Duodenal mucosa (tissue), 2 donors: ENCODE measurements around the gene FARSB.

Experiments used
- H3K27ac ChIP-seq: one replicate; pipeline ENCODE4 v1.7.0; 2013; ENCODE audit warnings: low read depth, low read length
- H3K27me3 ChIP-seq, 2 donors: one replicate each; pipeline ENCODE4 v1.7.0; 2013; ENCODE audit warnings: low read length in 2 of 2, control low read depth in 1 of 2; ENCODE audit not compliant: insufficient read depth in 2 of 2, control insufficient read depth in 1 of 2
- H3K36me3 ChIP-seq, 2 donors: one replicate each; pipeline ENCODE4 v1.7.0; 2013; ENCODE audit warnings: low read length in 2 of 2, control low read depth in 1 of 2; ENCODE audit not compliant: insufficient read depth in 2 of 2, control insufficient read depth in 1 of 2
- H3K4me1 ChIP-seq, 2 donors: one replicate each; pipeline ENCODE4 v1.7.0; 2013; ENCODE audit warnings: low read length in 2 of 2, control low read depth in 1 of 2; ENCODE audit not compliant: insufficient read depth in 2 of 2, control insufficient read depth in 1 of 2
- H3K4me3 ChIP-seq, 2 donors: one replicate each; pipeline ENCODE4 v1.7.0; 2013; ENCODE audit warnings: low read length in 2 of 2, low read depth in 1 of 2
- H3K9ac ChIP-seq, 2 donors: one replicate each; pipeline ENCODE4 v1.7.0; 2013; ENCODE audit warnings: low read length in 2 of 2, low read depth in 1 of 2
- H3K9me3 ChIP-seq, 2 donors: one replicate each; pipeline ENCODE4 v1.7.0; 2013; ENCODE audit warnings: low read length in 2 of 2, control low read depth in 1 of 2; ENCODE audit not compliant: control insufficient read depth in 1 of 2

Gene FARSB

DNA sequence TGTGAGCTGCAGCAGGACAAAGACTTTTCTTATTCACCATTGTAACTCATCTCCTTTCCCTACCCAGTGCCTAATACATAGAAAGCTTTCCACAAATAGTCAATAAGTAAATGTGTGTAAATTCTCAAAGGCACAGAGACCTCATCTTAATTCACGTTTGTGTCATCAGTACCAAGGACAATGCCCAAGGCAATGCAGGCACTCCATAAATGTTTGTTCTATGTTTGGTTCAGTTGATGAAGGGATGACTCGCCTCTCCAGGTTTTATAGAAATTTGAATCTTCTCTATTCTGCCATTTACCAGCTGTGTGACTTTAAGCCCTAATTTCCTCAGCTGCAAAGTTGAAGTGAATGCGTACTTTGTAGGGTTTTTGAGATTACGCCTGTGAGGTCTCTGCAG lies 13.5 kb upstream of the FARSB start:
- Histone ChIP-seq H3K4me1 (peaks cover 5 to 9% of the 10 kb centered on the region in 2 donors), H3K4me3 (no peak overlapping the region), H3K36me3 (no peaks in the 10 kb centered on the region), H3K27ac (no peak overlapping the region), H3K9ac (no peak overlapping the region), H3K27me3 (peaks cover 7 to 9% of the 10 kb centered on the region in 2 donors), H3K9me3 (peaks cover 0 to 2% of the 10 kb centered on the region in 2 donors)

DNA sequence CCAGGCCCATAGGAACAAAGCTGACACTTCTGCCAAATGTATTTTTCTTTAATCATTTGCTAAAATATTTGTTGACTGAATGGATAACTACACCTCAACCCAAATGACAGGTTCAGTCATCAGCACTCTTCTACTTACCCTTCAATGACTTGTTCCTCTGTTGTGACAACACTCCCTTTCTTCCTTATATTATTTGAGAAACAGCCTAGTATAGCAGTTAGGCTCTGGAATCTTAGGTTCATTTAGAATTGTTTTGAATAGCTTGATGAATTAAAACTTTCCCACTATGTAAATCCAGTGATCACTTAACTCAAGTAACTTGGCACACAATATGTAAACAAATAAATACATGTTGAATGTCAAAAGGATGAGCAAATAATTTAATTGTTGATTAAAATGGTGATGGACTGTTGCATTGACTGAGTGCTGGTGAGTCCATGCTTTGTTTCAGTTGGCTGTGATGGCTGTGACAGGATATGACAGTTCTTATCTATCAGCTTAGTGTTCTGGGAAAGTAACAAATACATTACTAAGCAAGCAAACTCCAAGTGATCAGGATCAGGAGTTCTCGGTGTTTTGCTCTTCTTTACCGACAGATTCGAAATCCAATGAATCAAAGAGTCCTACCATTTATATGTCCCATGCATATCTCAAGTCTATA lies 12.7 kb upstream of the FARSB start:
- Histone ChIP-seq H3K36me3 (no peaks in the 10 kb centered on the region), H3K27me3 (peaks cover 4 to 8% of the 10 kb centered on the region in 2 donors), H3K4me1 (peaks cover 6 to 12% of the 10 kb centered on the region in 2 donors), H3K27ac (no peak overlapping the region), H3K9ac (no peak overlapping the region), H3K9me3 (peaks cover 0 to 2% of the 10 kb centered on the region in 2 donors), H3K4me3 (no peak overlapping the region)

DNA sequence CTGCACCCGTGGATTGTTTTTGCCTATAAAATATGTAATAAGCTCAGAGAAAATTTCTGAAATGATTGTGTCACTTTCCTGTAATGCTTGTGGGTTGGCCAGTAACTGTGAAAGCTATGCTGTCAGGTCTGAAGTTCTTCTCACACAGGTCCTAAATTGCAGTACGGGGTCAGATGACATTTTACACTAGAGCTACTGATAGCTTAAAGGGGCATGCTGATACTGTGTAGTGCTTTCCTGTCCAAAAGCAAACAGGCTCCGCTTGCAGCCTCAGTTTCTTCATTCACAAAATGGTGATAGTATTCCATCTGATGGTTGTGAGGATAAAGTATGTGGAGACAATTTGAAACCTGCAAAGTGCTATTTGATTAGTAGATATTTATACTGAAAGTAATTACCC lies 7.6 kb upstream of the FARSB start:
- Histone ChIP-seq H3K4me1 (peaks cover 3 to 6% of the 10 kb centered on the region in 2 donors), H3K9ac (no peak overlapping the region), H3K36me3 (no peaks in the 10 kb centered on the region), H3K27ac (no peak overlapping the region), H3K27me3 (no peaks in the 10 kb centered on the region), H3K9me3 (peaks cover 0 to 2% of the 10 kb centered on the region in 2 donors), H3K4me3 (peak overlapping the region in 1 of 2 donors; percentile 13)

DNA sequence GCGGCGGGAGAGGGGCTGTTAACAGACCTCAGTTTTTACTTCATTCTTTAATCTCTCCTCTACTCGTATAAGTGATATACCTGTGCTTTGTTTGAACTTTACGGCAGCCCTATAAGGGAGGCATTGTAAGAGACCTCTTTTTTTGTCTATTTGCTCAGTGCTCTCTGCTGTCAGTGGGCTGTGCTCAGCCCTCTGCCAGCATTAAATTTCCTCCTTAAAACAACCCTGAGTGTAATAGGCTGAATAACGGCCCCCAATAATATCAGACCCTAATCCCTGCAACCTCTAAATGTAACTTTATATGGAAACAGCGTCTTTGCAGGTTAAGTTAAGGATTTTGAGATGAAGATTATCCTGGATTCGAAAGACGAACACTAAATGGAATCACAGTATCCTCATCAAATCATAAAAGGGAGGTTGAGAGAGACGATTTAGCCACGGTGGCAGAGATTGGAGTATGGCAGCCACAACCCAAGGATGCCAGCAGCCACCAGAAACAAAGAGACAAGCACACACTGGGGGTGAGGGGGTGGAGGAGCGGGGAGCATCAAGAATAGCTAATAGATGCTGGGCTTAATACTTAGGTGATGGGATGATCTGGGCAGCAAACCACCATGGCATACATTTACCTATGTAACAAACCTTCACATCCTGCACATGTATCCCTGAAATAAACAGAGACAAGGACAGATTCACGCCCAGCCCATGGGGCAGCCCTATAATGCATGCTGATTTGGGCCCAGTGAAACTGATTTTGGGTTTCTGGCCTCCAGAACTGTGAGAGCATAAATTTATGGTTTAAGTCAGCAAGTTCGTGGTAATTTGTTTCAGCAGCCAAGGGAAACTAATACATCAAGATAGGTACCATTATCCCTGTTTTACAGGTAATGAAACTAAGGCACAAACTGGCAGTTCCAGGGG lies 894 bp upstream of the FARSB start:
- H3K4me3 ChIP-seq: peak overlapping the region; percentile 94 to 99

DNA sequence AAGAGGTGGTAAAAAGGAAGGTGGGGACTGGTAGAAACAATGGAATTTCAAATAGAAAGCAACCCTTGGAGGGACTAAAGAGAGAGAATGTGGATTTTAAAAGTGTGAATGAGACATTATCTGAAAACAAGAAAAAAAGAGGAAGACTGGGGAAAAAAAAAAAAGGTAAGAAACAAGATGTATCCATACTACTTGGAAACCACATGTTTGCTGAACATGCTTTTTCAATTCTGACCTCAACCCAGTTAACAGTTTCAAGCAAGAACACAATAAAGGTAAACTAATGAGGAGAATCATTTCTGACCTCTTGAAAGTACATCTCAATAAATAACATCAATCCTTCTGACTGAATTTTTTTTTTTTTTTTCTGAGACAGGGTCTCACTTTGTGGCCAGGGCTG lies 2.6 kb downstream of the FARSB start:
- peak overlapping the region in 1 of 2 donors; percentile 4 for H3K9ac ChIP-seq
- H3K9me3 ChIP-seq: no peaks in the 10 kb centered on the region
- peaks cover 2 to 3% of the 10 kb centered on the region in 2 donors for H3K36me3 ChIP-seq
- H3K4me1 ChIP-seq: peaks cover 48 to 58% of the 10 kb centered on the region in 2 donors
- H3K27me3 ChIP-seq: no peaks in the 10 kb centered on the region
- no peak overlapping the region for H3K27ac ChIP-seq
- peak overlapping the region in 1 of 2 donors; percentile 11 for H3K4me3 ChIP-seq

More for the DNA sequence above, 894 bp upstream of the FARSB start:
- H3K36me3 ChIP-seq: no peaks in the 10 kb centered on the region
- no peaks in the 10 kb centered on the region for H3K9me3 ChIP-seq
- peak overlapping the region; percentile 8 to 81 for H3K9ac ChIP-seq
- no peak overlapping the region for H3K27ac ChIP-seq
- H3K27me3 ChIP-seq: no peaks in the 10 kb centered on the region
- H3K4me1 ChIP-seq: peaks cover 29 to 37% of the 10 kb centered on the region in 2 donors

DNA sequence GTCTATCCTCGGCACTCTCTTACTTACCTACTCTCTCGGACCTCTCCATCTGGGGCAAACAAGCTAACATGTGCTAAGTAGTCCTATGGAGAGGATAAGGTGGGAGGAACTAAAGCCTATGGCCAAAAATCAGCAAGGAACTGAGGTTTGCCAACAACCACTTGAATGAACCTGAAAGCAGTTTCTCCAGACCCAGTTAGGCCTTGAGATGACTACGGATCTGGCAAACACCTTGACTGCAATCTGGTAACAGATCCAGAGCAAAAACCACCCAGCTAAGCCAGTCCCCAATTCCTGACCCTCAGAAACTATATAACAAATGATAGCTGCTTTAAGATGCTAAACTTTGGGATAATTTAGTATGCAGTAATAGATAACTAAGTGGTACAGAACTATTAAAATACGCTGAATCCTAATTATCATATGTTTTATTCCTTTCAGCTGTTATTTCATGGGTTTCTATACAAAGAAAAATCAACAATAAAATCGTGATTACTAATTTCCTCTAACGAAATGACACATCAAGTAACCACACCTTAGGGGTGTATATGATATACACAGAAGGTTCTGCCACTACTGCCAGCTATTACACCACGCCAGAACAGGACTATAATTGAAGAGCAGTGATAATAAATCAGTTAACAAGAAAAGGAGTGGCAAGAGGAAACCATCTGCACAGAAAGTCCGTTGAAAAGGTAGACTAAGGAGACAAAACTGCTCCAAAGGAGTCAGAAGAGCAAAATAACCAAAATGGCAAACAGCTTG lies 3.2 kb downstream of the FARSB start:
- H3K4me3 ChIP-seq: peak overlapping the region in 1 of 2 donors; percentile 11
- peaks cover 6 to 8% of the 10 kb centered on the region in 2 donors for H3K36me3 ChIP-seq
- H3K9ac ChIP-seq: peak overlapping the region; percentile 4 to 36
- H3K9me3 ChIP-seq: no peaks in the 10 kb centered on the region
- peaks cover 48 to 58% of the 10 kb centered on the region in 2 donors for H3K4me1 ChIP-seq
- no peak overlapping the region for H3K27ac ChIP-seq
- H3K27me3 ChIP-seq: no peaks in the 10 kb centered on the region

DNA sequence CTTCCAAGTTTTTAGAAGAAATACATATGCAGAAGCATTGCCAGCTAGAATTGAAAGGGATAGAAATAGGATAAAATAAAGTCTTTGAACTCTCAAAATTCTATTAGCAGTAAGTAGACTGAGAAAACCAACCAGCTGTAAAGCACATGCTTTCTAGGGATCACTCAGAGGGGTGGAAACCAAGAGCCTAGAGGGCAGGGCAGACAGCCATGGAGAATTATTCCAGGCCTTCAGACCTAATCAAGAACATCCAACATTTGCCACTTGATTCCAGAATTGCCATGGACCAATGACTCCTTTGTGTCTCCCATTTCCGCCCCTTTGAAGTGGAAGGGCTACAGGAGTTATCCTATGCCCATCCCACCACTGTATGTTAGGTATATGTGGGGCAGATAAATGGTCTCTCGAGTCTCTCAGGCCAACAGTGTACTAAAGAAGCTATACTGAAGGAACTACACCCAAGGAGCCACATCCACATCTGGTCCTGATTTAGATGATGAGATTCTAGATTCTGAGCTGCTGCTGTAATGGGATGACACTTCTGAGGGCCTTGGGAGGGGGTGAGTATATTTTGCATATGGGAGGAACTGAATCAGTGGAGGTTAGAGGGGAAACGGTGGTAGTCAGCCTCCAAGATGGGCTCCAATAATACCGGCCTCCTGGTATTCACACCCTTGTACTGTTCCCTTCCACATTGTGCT lies 4.0 kb downstream of the FARSB start:
- Histone ChIP-seq H3K9ac (no peak overlapping the region), H3K27me3 (no peaks in the 10 kb centered on the region), H3K9me3 (no peaks in the 10 kb centered on the region), H3K4me1 (peaks cover 48 to 55% of the 10 kb centered on the region in 2 donors), H3K4me3 (no peak overlapping the region), H3K27ac (no peak overlapping the region), H3K36me3 (peaks cover 10 to 13% of the 10 kb centered on the region in 2 donors)

DNA sequence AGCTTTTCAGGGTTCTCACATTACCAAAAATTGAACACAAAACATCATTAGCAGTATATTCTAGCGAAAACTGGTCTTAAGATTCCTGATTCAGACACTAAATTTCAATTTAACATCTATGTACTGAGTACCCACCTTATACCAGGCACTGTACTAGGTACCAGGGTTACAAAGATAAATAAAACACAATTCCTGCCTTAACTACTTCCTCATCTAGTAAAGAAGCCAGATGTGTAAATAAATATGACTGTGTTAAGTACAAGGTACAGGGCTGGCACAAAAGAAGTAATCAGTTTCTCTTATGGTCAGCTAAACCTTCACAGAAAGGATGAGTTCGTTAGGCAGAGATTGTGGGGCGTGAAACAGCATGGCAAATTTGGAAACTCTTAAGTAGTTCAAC lies 6.1 kb downstream of the FARSB start:
- Histone ChIP-seq H3K36me3 (peaks cover 10 to 24% of the 10 kb centered on the region in 2 donors), H3K9me3 (no peaks in the 10 kb centered on the region), H3K9ac (no peak overlapping the region), H3K27ac (no peak overlapping the region), H3K4me1 (peaks cover 36 to 51% of the 10 kb centered on the region in 2 donors), H3K27me3 (no peaks in the 10 kb centered on the region), H3K4me3 (no peak overlapping the region)

DNA sequence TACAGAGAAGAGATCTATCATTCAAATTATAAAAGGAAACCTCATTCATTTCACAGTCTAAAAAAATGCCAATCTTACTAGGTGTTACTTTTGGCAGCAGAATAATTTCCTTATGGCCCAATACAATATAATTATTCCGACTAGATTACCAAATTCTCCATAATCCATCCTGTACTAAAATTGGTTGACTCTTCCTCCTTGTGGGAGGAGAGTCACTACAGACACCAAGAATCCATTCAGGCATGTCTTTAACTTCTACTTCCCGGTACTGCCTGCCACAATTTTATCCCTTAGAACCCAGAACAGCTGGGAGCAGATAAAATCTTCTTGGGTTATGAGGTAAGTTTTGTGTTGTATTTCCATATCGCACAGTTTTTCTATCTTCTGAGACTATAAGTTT lies 9.9 kb downstream of the FARSB start:
- H3K36me3 ChIP-seq: peaks cover 19 to 46% of the 10 kb centered on the region in 2 donors
- H3K27ac ChIP-seq: no peak overlapping the region

More for the DNA sequence above, 9.9 kb downstream of the FARSB start:
- Histone ChIP-seq H3K27me3 (no peaks in the 10 kb centered on the region), H3K9ac (no peak overlapping the region), H3K4me1 (peaks cover 13% of the 10 kb centered on the region in 2 donors), H3K4me3 (no peak overlapping the region), H3K9me3 (no peaks in the 10 kb centered on the region)
